CD14-positive monocyte (primary cell): ENCODE data around the gene SEH1L. TPM values are rescaled to one million over a fixed set of nuclear protein-coding genes. Genes with fewer than 3 reads are reported as not detected.

Experiments used
- DNase-seq, 3 donors: peaks; one replicate each; pipeline ENCODE4 v3.0.0-alpha.2; 2011 to 2022
- H2AFZ ChIP-seq: 2 replicates; pipeline ENCODE4 v1.6.0; 2012; ENCODE audit warnings: mild to moderate bottlenecking, low read depth, low read length, inconsistent platforms; ENCODE audit not compliant: insufficient read depth, poor library complexity, severe bottlenecking
- H3K27ac ChIP-seq, 2 donors: 1 replicate in 1 of 2; 2 replicates in 1 of 2; pipeline ENCODE4 v1.5.1; 2012 to 2013; ENCODE audit warnings: low read length in 2 of 2, control low read depth in 1 of 2, inconsistent platforms in 1 of 2, low read depth in 1 of 2, mild to moderate bottlenecking in 1 of 2
- H3K27me3 ChIP-seq, 2 donors: one replicate each; pipeline versions ENCODE4 v1.6.0 to v1.6.1; 2011 to 2013; ENCODE audit warnings: low read length in 2 of 2; ENCODE audit not compliant: control insufficient read depth in 2 of 2, insufficient read depth in 2 of 2
- H3K36me3 ChIP-seq, 2 donors: replicated peaks in 1 of 2; 1 replicate in 1 of 2; 2 replicates in 1 of 2; pipeline versions ENCODE4 v1.5.1 to v1.6.1; 2012 to 2013; ENCODE audit warnings: low read length in 2 of 2, control low read depth in 1 of 2, inconsistent platforms in 1 of 2, mild to moderate bottlenecking in 1 of 2; ENCODE audit not compliant: insufficient read depth in 2 of 2, control insufficient read depth in 1 of 2
- H3K4me1 ChIP-seq, 2 donors: 1 replicate in 1 of 2; 2 replicates in 1 of 2; pipeline versions ENCODE4 v1.5.1 to v1.6.1; 2012 to 2013; ENCODE audit warnings: low read length in 2 of 2, control low read depth in 1 of 2, inconsistent platforms in 1 of 2, mild to moderate bottlenecking in 1 of 2, moderate library complexity in 1 of 2; ENCODE audit not compliant: insufficient read depth in 2 of 2, control insufficient read depth in 1 of 2
- H3K4me2 ChIP-seq: replicated peaks from 2 replicates; pipeline ENCODE3; 2012; ENCODE audit warnings: low read length, moderate library complexity, mild to moderate bottlenecking; ENCODE audit not compliant: poor library complexity, severe bottlenecking; ENCODE audit errors: extremely low read depth
- H3K4me3 ChIP-seq, 3 experiments: fragments of 200-600 bp in 1 of 3; sonication (generic) in 1 of 3; replicated peaks in 1 of 3; 1 replicate in 2 of 3; 2 replicates in 1 of 3; pipeline ENCODE4 v1.5.1; 2011 to 2013; ENCODE audit warnings: low read length in 3 of 3, mild to moderate bottlenecking in 3 of 3, control low read depth in 2 of 3, low read depth in 2 of 3, inconsistent platforms in 1 of 3, moderate library complexity in 1 of 3
- H3K79me2 ChIP-seq: 2 replicates; pipeline ENCODE4 v1.6.0; 2012; ENCODE audit warnings: mild to moderate bottlenecking, control low read depth, inconsistent platforms, low read length, moderate library complexity; ENCODE audit not compliant: insufficient read depth
- H3K9ac ChIP-seq: 2 replicates; pipeline ENCODE4 v1.6.0; 2017; ENCODE audit warnings: low read length, mild to moderate bottlenecking; ENCODE audit not compliant: insufficient read depth, poor library complexity, severe bottlenecking
- H3K9me3 ChIP-seq, 2 donors: replicated peaks in 1 of 2; 1 replicate in 1 of 2; 2 replicates in 1 of 2; pipeline versions ENCODE4 v1.5.1 to v1.6.1; 2012 to 2013; ENCODE audit warnings: low read length in 2 of 2, control low read depth in 1 of 2; ENCODE audit not compliant: control insufficient read depth in 1 of 2, insufficient read depth in 1 of 2
- H4K20me1 ChIP-seq: 2 replicates; pipeline ENCODE4 v1.6.0; 2012; ENCODE audit warnings: mild to moderate bottlenecking, low read length, control low read depth, moderate library complexity; ENCODE audit not compliant: insufficient read depth
- H3K27ac Mint-ChIP-seq, 7 donors: one replicate each; pipeline ENCODE4 v1.8.0; 2020; ENCODE audit warnings: mild to moderate bottlenecking in 7 of 7, mixed read lengths in 7 of 7, moderate library complexity in 6 of 7, inconsistent platforms in 2 of 7
- H3K27me3 Mint-ChIP-seq, 3 donors: one replicate each; pipeline ENCODE4 v1.8.0; 2021 to 2022; ENCODE audit warnings: low read depth in 3 of 3, mild to moderate bottlenecking in 3 of 3, mixed read lengths in 3 of 3, moderate library complexity in 3 of 3, inconsistent platforms in 1 of 3
- H3K36me3 Mint-ChIP-seq, 2 donors: one replicate each; pipeline ENCODE4 v1.8.0; 2020; ENCODE audit warnings: mixed read lengths in 2 of 2, inconsistent platforms in 1 of 2, mild to moderate bottlenecking in 1 of 2
- H3K4me1 Mint-ChIP-seq: one replicate; pipeline ENCODE4 v1.8.0; 2020; ENCODE audit warnings: mild to moderate bottlenecking, mixed read lengths
- H3K4me3 Mint-ChIP-seq, 2 donors: one replicate each; pipeline ENCODE4 v1.8.0; 2020; ENCODE audit warnings: mild to moderate bottlenecking in 2 of 2, mixed read lengths in 2 of 2, moderate library complexity in 1 of 2
- H3K9me3 Mint-ChIP-seq, 7 donors: one replicate each; pipeline ENCODE4 v1.8.0; 2020 to 2022; ENCODE audit warnings: mixed read lengths in 7 of 7, mild to moderate bottlenecking in 6 of 7, moderate library complexity in 6 of 7, inconsistent platforms in 2 of 7
- CTCF ChIP-seq: fragments of 200-600 bp; IDR thresholded peaks from one replicate; pipeline ENCODE4 v1.8.0; 2022; ENCODE audit warnings: antibody characterized with exemption, mild to moderate bottlenecking
- WGBS: methylation state at CpG from one replicate; pipeline ENCODE4 v1.1.5; 2013; ENCODE audit warnings: missing lambda C conversion rate; ENCODE audit not compliant: insufficient coverage; 5-methylcytosine and 5-hydroxymethylcytosine counted together
- intact Hi-C, 2 donors: fragments of 100-400 bp; cut with micrococcal nuclease; formaldehyde crosslinking; loops; one replicate each; pipeline versions ENCODE4 v1.15.0 to v1.15.1; 2023
- polyA plus RNA-seq, 3 donors: library from polyadenylated mRNA; depleted of rRNA in 1 of 3; unstranded in 2 of 3; stranded (reverse) in 1 of 3; fragments of 300-500 nt in 2 of 3; fragments of >200 nt in 1 of 3; fragmentation: Illumina TruSeq in 2 of 3; gene quantifications; 1 replicate in 2 of 3; 2 replicates in 1 of 3; pipeline ENCODE4 v1.2.3, GENCODE V29; 2012 to 2021

SEH1L gene
- polyA plus RNA-seq, 3 donors = 7.1 to 26.9 (median 25.9) TPM

DNA sequence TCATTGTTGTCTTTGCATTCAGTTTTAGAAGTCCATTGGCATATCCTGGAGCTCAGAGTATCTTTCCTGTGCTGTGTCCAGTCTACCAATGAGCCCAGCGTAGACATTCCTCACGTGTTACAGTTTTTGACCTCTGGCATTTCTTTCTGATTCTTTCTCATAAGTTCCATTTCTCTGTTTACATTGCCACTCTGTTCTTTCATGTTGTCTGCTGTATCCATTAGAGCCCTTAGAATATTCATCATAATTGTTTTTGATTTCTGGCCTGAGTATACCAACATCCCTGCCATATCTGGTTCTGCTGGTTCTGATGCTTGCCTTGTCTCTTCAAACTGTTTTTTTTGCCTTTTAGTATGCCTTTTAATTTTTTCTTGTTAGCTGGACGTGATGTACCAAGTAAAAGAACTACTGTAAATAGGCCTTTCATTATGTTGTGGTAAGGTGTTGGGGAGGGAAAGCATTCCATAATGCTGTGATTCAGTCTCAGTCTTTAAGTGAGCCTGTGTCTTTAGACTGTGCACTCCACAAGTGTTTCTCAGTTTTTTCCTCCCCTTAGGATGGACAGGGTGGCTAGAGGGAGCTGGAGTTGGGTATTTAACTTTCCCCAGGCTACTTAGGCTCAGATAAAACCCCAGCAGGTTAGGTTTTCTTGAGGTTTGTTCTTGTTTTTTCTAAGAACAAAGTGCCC is 78.9 kb downstream of the SEH1L start:
- Histone ChIP-seq H4K20me1 (no peaks in the 10 kb centered on the region), H3K9me3 (peaks cover 0 to 3% of the 10 kb centered on the region in 2 donors), H3K27ac (no peak overlapping the region), H3K36me3 (peaks cover 74 to 93% of the 10 kb centered on the region in 2 donors), H3K79me2 (peaks cover 33% of the 10 kb centered on the region), H3K27me3 (no peaks in the 10 kb centered on the region), H3K4me2 (no peak overlapping the region), H3K4me1 (no peaks in the 10 kb centered on the region), H3K9ac (no peak overlapping the region), H2AFZ (no peak overlapping the region), H3K4me3 (no peak overlapping the region)
- DNase-seq = no peak
- H3K27ac Mint-ChIP-seq = peak overlapping the region in 2 of 7 donors; percentile 0 to 13
- WGBS = 100% methylated on average over 3 of the region's 3 CpGs
- H3K4me1 Mint-ChIP-seq = no peaks in the 10 kb centered on the region
- H3K9me3 Mint-ChIP-seq = peaks cover 0 to 4% (median 0%) of the 10 kb centered on the region in 7 donors
- H3K27me3 Mint-ChIP-seq = no peaks in the 10 kb centered on the region
- H3K4me3 Mint-ChIP-seq = no peak overlapping the region
- no peak for TF ChIP-seq CTCF
- intact Hi-C loops = no loop called here
- peaks cover 65 to 83% of the 10 kb centered on the region in 2 donors for H3K36me3 Mint-ChIP-seq

- H3K36me3 Mint-ChIP-seq = peaks cover 66 to 83% of the 10 kb centered on the region in 2 donors
- no peak overlapping the region for H3K4me3 Mint-ChIP-seq
- H3K27me3 Mint-ChIP-seq = no peaks in the 10 kb centered on the region
- H4K20me1 ChIP-seq = no peaks in the 10 kb centered on the region
- no peak overlapping the region for H3K9ac ChIP-seq
- H3K4me3 ChIP-seq = no peak overlapping the region
- WGBS = no CpG with 5 or more reads among the region's 2 CpGs
- intact Hi-C loops = no loop called here
- H3K4me1 ChIP-seq = no peaks in the 10 kb centered on the region
- no peak overlapping the region for H3K4me2 ChIP-seq
- H3K27ac Mint-ChIP-seq = no peak overlapping the region
- no peaks in the 10 kb centered on the region for H3K4me1 Mint-ChIP-seq
- H2AFZ ChIP-seq = no peak overlapping the region
- no peak overlapping the region for H3K27ac ChIP-seq
- no peak for DNase-seq
- H3K79me2 ChIP-seq = peaks cover 19% of the 10 kb centered on the region
- H3K9me3 ChIP-seq = no peaks in the 10 kb centered on the region
- H3K27me3 ChIP-seq = no peaks in the 10 kb centered on the region
- peaks cover 89 to 94% of the 10 kb centered on the region in 2 donors for H3K36me3 ChIP-seq
- H3K9me3 Mint-ChIP-seq = no peaks in the 10 kb centered on the region
- TF ChIP-seq CTCF = no peak
Measured at GRCh38 chr18:13028869-13029268, 81.1 kb downstream of the SEH1L start.
